Measurements from ENCODE around the gene ERBIN. TPM values are rescaled to one million over a fixed set of nuclear protein-coding genes. Genes with fewer than 3 reads are reported as not detected.
"Not testable (repeated sequence)": the region's sequence is repeated elsewhere in the genome, so short reads cannot be mapped to it uniquely, and the experiment has no call there.

Gene ERBIN, protein sequence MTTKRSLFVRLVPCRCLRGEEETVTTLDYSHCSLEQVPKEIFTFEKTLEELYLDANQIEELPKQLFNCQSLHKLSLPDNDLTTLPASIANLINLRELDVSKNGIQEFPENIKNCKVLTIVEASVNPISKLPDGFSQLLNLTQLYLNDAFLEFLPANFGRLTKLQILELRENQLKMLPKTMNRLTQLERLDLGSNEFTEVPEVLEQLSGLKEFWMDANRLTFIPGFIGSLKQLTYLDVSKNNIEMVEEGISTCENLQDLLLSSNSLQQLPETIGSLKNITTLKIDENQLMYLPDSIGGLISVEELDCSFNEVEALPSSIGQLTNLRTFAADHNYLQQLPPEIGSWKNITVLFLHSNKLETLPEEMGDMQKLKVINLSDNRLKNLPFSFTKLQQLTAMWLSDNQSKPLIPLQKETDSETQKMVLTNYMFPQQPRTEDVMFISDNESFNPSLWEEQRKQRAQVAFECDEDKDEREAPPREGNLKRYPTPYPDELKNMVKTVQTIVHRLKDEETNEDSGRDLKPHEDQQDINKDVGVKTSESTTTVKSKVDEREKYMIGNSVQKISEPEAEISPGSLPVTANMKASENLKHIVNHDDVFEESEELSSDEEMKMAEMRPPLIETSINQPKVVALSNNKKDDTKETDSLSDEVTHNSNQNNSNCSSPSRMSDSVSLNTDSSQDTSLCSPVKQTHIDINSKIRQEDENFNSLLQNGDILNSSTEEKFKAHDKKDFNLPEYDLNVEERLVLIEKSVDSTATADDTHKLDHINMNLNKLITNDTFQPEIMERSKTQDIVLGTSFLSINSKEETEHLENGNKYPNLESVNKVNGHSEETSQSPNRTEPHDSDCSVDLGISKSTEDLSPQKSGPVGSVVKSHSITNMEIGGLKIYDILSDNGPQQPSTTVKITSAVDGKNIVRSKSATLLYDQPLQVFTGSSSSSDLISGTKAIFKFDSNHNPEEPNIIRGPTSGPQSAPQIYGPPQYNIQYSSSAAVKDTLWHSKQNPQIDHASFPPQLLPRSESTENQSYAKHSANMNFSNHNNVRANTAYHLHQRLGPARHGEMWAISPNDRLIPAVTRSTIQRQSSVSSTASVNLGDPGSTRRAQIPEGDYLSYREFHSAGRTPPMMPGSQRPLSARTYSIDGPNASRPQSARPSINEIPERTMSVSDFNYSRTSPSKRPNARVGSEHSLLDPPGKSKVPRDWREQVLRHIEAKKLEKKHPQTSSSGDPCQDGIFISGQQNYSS (N-terminal part only)
- 26.3 TPM for polyA plus RNA-seq (2012; ENCODE audit: low read depth, missing spikeins)

GRCh38 chr5:65926276-65926783 is at the start of gene ERBIN:
Gene ERBIN (plus strand): TSS chr5:65926575. CDS start chr5:65992719, 66,144 bp downstream.
- peak; percentile 59 for FAIRE-seq
- DNase-seq (ENCODE audit: insufficient read length, low spot score), result peak; percentile 25
- peak; percentile 72 for TF ChIP-seq POLR2A (IDR thresholded peaks at IDR 0.05; ENCODE audit: low read depth, low read length)
- TF ChIP-seq TAF1 (IDR thresholded peaks at IDR 0.05; ENCODE audit: low read depth, low read length), result peak; percentile 54
- TF ChIP-seq SPI1 (IDR thresholded peaks at IDR 0.05; ENCODE audit: low read depth, low read length), result peak; percentile 5; the same call in 1 of the 2 replicates
- no peak for TF ChIP-seq PAX5 (IDR thresholded peaks at IDR 0.05; ENCODE audit: insufficient read depth, low read length, severe bottlenecking)
- 0 out of 2 replicates have a peak, but pooled peaks have one; percentile 25 for TF ChIP-seq POLR2AphosphoS5 (IDR thresholded peaks at IDR 0.05; ENCODE audit: low read depth, low read length)
- TF ChIP-seq POU2F2 (IDR thresholded peaks at IDR 0.05; ENCODE audit: low read depth, low read length), result peak; percentile 48; the same call in 1 of the 2 replicates

GRCh38 chr5:65876970-65877369 is 49.4 kb upstream of the ERBIN start:
- FAIRE-seq (no peak), DNase-seq (ENCODE audit: insufficient read length, low spot score) (no peak)
- no peak for TF ChIP-seq POLR2A (IDR thresholded peaks at IDR 0.05; ENCODE audit: low read depth, low read length)

- not testable (repeated sequence) for DNase-seq (ENCODE audit: insufficient read length, low spot score)
These were observed 46.6 kb upstream of the ERBIN start for GRCh38 chr5:65879668-65880256.

DNA sequence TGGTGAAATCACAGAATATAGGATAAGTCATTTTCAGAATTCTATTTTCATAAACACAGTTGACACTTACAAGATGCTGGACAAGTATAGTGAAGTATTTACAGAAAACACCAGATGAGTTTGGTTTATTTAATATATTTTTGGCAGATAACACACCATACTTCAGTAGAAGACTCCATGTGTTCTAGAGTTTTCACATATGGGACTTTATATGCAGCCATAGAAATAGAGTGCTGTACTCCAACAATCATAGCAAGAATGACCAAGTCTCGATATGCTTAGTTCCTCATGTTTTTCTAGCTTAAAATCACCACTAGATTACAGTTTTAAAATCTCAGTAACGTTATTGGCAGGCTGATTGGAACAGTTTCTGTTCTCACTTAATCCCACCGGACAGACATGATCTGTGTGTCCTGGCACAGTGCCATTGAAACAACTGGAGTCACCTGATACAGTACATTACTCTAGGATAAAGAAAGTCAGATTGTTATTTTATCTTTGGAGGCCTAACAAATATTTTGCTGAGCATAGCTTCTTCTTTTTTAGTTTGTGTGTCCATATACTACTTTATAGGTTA is 45.8 kb upstream of the ERBIN start:
- TF ChIP-seq POLR2A (IDR thresholded peaks at IDR 0.05; ENCODE audit: low read depth, low read length) (no peak), TAF1 (IDR thresholded peaks at IDR 0.05; ENCODE audit: low read depth, low read length) (no peak), POLR2AphosphoS5 (IDR thresholded peaks at IDR 0.05; ENCODE audit: low read depth, low read length) (no peak), POU2F2 (IDR thresholded peaks at IDR 0.05; ENCODE audit: low read depth, low read length) (no peak), PAX5 (IDR thresholded peaks at IDR 0.05; ENCODE audit: insufficient read depth, low read length, severe bottlenecking) (no peak), SPI1 (IDR thresholded peaks at IDR 0.05; ENCODE audit: low read depth, low read length) (no peak)
- no peak for FAIRE-seq
- DNase-seq (ENCODE audit: insufficient read length, low spot score), result no peak

More at GRCh38 chr5:65879668-65880256, 46.6 kb upstream of the ERBIN start:
- not testable (repeated sequence) for FAIRE-seq

DNA sequence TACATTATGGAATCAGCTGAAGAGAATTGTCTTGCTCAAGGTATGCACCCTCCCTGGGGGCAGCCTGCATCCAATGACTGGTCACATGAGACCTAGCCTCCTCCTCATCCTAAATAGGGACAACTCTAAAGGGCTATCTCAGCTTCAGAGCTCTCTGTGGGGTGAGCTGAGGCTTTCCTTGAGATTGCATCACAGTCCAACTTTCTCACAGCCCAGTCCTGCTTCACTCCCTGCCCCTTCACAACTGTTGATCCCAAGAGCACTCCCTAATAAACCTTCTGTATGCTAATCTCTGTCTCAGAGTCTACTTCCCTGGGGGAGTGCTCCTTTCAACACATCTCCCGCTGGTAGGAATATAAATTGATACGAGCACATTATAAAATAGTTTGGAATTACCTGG is 44.1 kb upstream of the ERBIN start:
- no peak for TF ChIP-seq SPI1 (IDR thresholded peaks at IDR 0.05; ENCODE audit: low read depth, low read length)
- no peak for TF ChIP-seq POU2F2 (IDR thresholded peaks at IDR 0.05; ENCODE audit: low read depth, low read length)
- TF ChIP-seq POLR2AphosphoS5 (IDR thresholded peaks at IDR 0.05; ENCODE audit: low read depth, low read length), result no peak
- no peak for TF ChIP-seq PAX5 (IDR thresholded peaks at IDR 0.05; ENCODE audit: insufficient read depth, low read length, severe bottlenecking)
- TF ChIP-seq TAF1 (IDR thresholded peaks at IDR 0.05; ENCODE audit: low read depth, low read length), result no peak
- no peak for TF ChIP-seq POLR2A (IDR thresholded peaks at IDR 0.05; ENCODE audit: low read depth, low read length)
- no peak for FAIRE-seq
- no peak for DNase-seq (ENCODE audit: insufficient read length, low spot score)

DNA sequence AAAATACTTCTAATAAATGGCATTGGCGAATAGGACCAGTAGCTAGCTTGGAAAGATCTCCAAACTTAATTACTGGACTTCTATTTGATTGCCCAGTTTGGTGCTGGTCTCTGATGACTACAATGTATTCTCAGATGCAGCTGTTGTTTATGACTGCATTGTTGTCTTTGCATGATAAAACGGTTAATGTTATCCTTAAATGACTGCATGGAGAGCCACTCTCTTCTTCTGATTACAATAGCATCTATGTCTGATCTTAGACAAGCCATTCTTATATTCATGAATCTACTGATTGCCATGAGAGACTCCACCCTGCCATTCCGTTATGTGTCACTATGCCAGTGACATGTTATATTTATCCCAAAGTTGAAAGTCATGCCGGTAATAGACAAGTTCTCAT is 42.9 kb upstream of the ERBIN start:
- TF ChIP-seq SPI1 (IDR thresholded peaks at IDR 0.05; ENCODE audit: low read depth, low read length) (no peak), PAX5 (IDR thresholded peaks at IDR 0.05; ENCODE audit: insufficient read depth, low read length, severe bottlenecking) (no peak), POLR2A (IDR thresholded peaks at IDR 0.05; ENCODE audit: low read depth, low read length) (no peak), TAF1 (IDR thresholded peaks at IDR 0.05; ENCODE audit: low read depth, low read length) (no peak)
- no peak for DNase-seq (ENCODE audit: insufficient read length, low spot score)
- no peak for FAIRE-seq

DNA sequence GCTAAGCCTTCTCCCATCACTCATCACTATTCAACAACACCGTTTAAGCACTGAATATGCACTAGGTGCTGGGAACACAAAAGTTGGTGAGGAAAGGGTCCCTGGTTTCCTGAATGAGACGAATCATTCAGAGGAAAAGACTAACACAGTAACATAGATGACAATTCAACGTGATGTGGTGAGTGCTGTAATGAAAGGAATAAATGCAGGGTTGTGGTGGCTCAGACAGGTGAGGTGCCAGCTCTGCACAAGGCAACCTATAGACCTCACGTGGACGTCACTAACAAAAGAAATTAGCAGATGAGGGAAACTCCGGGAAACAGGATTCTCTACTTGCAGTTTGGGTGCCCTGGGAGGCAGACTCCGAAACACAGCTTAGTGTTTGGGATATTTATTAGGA is 40.0 kb upstream of the ERBIN start:
- FAIRE-seq, result no peak

GRCh38 chr5:65892024-65892423 is 34.4 kb upstream of the ERBIN start:
- not testable (repeated sequence) for FAIRE-seq; DNase-seq (ENCODE audit: insufficient read length, low spot score)

More for the DNA sequence above, 40.0 kb upstream of the ERBIN start:
- TF ChIP-seq POU2F2 (IDR thresholded peaks at IDR 0.05; ENCODE audit: low read depth, low read length), result no peak
- no peak for TF ChIP-seq SPI1 (IDR thresholded peaks at IDR 0.05; ENCODE audit: low read depth, low read length)
- no peak for TF ChIP-seq POLR2A (IDR thresholded peaks at IDR 0.05; ENCODE audit: low read depth, low read length)
- TF ChIP-seq PAX5 (IDR thresholded peaks at IDR 0.05; ENCODE audit: insufficient read depth, low read length, severe bottlenecking), result no peak
- TF ChIP-seq POLR2AphosphoS5 (IDR thresholded peaks at IDR 0.05; ENCODE audit: low read depth, low read length), result no peak
- TF ChIP-seq TAF1 (IDR thresholded peaks at IDR 0.05; ENCODE audit: low read depth, low read length), result no peak
- no peak for DNase-seq (ENCODE audit: insufficient read length, low spot score)

DNA sequence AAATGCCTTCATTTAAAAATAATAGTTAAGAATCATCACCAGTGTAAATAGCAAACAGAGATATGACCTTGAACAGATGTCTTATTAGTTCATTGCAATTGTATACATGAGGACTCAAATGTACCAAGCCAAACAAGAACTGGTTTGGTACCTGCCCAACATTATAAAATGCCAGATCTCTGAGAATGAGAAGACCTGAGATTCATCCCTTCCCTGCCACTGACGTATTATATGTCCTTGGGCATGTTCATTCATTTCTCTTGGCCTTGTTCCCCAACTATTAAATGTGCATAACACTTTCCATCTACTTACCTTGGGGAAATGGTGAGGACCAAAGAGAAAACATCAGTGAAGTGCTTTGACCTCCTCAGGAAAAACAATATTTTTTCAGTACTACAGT is 33.6 kb upstream of the ERBIN start:
- FAIRE-seq (no peak), DNase-seq (ENCODE audit: insufficient read length, low spot score) (no peak)
- TF ChIP-seq POU2F2 (IDR thresholded peaks at IDR 0.05; ENCODE audit: low read depth, low read length), result no peak
- TF ChIP-seq POLR2A (IDR thresholded peaks at IDR 0.05; ENCODE audit: low read depth, low read length), result no peak
- no peak for TF ChIP-seq SPI1 (IDR thresholded peaks at IDR 0.05; ENCODE audit: low read depth, low read length)
